ENCODE results near the gene NTRK1.
A peak's percentile ranks its signal among the peaks of the same experiment; 100 is the strongest.

The NTRK1 gene

GRCh38 chr1:156900896-156901589 lies 40.4 kb downstream of the NTRK1 start:
- DNase-seq = no peak

- DNase-seq = no peak
These were observed 40.9 kb downstream of the NTRK1 start for GRCh38 chr1:156901590-156901900.

GRCh38 chr1:156901966-156902915 lies 41.6 kb downstream of the NTRK1 start:
- no peak for DNase-seq

- DNase-seq = no peak
These were observed 42.8 kb downstream of the NTRK1 start for GRCh38 chr1:156903328-156904091.

GRCh38 chr1:156904187-156904959 lies 43.7 kb downstream of the NTRK1 start:
- DNase-seq = no peak

GRCh38 chr1:156905176-156905575 lies 44.5 kb downstream of the NTRK1 start:
- DNase-seq = no peak

- no peak for DNase-seq
These were observed 45.0 kb downstream of the NTRK1 start for GRCh38 chr1:156905651-156906050.

GRCh38 chr1:156906206-156906906 lies 45.7 kb downstream of the NTRK1 start:
- no peak for DNase-seq

- DNase-seq = no peak
These were observed 47.9 kb downstream of the NTRK1 start for GRCh38 chr1:156908541-156908940.

- no peak for DNase-seq
These were observed 48.3 kb downstream of the NTRK1 start for GRCh38 chr1:156908955-156909354.

GRCh38 chr1:156909671-156910070 lies 49.0 kb downstream of the NTRK1 start:
- no peak for DNase-seq

- DNase-seq = no peak
These were observed 49.7 kb downstream of the NTRK1 start for GRCh38 chr1:156910309-156910782.

- DNase-seq = no peak
These were observed 51.1 kb downstream of the NTRK1 start for GRCh38 chr1:156911577-156912298.

- no peak for DNase-seq
These were observed 51.6 kb downstream of the NTRK1 start for GRCh38 chr1:156912310-156912709.

GRCh38 chr1:156912861-156913808 lies 52.5 kb downstream of the NTRK1 start:
- DNase-seq = no peak

GRCh38 chr1:156913809-156914387 lies 53.2 kb downstream of the NTRK1 start:
- no peak for DNase-seq

- no peak for DNase-seq
These were observed 53.8 kb downstream of the NTRK1 start for GRCh38 chr1:156914440-156914856.

GRCh38 chr1:156920233-156921052 lies 59.8 kb downstream of the NTRK1 start, which contains the start of gene LRRC71:
Gene LRRC71, plus strand, starts transcription at chr1:156920632. Its CDS starts 172 bp downstream, at chr1:156920804.
- DNase-seq = peak; percentile 75

All from NCI-H226 (cell line).